ENCODE results near the gene ZNF778. TPM values are rescaled to one million over a fixed set of nuclear protein-coding genes. Genes with fewer than 3 reads are reported as not detected.
A peak's percentile ranks its signal among the peaks of the same experiment; 100 is the strongest.

Gene ZNF778
- total RNA-seq, result 10 to 100 TPM in 2 of 4 donors, 1 to 10 TPM in 2; 5.7 to 22.8 (median 13.4) TPM

DNA sequence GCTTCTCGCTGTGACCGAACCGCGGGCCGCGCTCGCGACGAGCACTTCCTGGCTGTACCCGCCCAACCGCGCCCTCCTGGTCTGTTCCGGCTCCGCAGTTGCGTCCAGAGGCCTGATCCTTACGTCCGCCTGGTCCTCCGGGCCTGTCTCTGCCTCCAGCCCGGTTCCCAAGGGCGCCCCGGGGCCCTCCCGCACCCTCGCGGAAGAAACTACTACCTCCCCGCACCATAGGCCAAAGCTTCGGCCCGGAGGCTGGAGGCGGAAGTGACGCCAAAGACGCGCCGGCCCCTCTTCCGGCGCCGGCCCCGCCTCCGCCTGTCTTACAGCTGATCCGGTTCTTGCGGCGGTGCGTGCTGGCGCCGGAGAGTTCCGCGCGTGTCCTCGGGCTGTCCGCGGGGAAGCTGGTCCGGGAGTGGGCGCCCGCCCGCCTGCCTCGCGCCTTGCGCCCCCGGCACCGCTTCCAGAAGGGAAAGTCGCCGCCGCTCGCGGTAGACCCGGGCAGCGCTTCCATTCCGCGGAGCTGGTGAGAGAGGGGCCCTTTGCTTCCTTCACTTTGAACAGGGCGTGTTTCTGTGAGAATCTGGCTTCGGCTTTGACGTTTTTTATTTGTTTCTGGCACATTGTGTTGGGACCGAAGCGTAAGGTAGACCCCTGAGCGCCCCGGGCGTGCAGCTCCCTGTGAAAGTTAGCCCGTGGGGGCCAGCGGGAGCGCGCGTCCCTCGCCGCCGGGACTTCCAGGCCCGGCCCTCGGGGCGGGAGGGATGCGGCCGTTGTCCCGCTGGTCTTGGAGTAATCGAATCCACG lies at the start of gene ZNF778:
TSS of gene ZNF778 (plus strand) at position 316 of the 804 bp plus-strand sequence. CDS start 3,425 bp downstream, outside the sequence.
- peak; percentile 83 for ATAC-seq (ENCODE audit: low FRiP score)
- peak; percentile 38 for DNase-seq (ENCODE audit: low spot score)
- TF ChIP-seq, protein P1, sequence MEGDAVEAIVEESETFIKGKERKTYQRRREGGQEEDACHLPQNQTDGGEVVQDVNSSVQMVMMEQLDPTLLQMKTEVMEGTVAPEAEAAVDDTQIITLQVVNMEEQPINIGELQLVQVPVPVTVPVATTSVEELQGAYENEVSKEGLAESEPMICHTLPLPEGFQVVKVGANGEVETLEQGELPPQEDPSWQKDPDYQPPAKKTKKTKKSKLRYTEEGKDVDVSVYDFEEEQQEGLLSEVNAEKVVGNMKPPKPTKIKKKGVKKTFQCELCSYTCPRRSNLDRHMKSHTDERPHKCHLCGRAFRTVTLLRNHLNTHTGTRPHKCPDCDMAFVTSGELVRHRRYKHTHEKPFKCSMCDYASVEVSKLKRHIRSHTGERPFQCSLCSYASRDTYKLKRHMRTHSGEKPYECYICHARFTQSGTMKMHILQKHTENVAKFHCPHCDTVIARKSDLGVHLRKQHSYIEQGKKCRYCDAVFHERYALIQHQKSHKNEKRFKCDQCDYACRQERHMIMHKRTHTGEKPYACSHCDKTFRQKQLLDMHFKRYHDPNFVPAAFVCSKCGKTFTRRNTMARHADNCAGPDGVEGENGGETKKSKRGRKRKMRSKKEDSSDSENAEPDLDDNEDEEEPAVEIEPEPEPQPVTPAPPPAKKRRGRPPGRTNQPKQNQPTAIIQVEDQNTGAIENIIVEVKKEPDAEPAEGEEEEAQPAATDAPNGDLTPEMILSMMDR (IDR thresholded peaks at IDR 0.05), result no peak

DNA sequence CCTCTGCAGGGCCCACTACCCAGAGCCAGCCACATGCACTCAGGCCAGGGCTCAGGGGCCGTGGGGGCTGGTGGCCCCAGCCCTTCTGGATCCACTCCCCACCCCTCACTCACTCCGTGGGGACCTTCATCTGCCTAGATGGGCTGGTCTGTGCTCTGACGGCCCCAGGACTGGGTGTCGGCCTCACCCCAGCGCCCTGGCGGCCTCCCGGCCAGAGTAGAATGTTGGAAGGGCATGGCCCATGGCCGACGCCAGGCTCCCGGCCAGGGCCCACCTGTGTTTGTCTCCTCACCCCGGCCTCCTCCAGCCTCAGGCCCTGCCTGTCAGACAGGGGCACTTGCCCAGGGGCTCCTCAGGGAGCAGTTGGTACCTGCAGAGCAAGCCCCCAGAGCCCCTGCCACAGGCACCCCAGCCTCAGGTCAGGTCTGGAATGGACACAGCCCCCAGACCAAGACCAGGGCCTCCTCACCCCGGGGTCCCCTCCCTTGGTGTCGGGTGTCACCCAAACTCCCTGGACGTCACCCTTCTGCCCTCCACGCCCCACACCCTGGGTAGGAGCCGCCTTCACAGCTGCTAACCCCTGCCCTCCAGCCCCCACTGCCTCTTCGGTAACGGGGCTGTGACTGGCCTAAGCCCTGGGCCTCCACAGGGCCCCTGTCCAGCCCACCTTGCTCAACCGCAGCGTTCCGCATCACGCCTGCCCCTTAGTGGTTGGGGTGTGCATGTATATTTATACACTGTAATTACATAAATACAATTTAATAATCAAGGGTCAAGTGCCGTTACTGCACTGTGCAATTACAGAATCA lies 48.9 kb upstream of the ZNF778 start:
- TF ChIP-seq, protein P1 (IDR thresholded peaks at IDR 0.05), result no peak
- ATAC-seq (ENCODE audit: low FRiP score), result no peak
- DNase-seq (ENCODE audit: low spot score), result no peak

DNA sequence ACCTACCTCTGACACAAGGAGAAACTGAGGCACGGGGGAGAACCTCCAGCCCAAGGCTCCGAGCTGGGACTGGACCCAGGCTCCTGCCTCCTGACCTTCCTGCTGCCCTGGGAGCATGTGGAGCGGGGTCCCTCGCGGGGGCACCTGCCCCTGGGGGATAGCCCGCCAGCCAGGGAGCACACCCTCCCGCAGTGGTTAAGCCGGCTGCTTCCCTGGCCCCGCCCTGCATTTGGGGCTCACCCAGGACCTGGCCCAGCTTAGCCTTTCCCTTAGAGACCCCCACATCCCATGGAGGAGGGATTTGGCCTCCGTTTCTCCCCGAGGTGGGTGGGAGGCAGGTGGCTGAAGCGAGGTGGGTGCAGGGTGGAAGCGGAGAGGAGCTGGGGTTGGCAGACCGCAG lies 47.7 kb upstream of the ZNF778 start:
- no peak for DNase-seq (ENCODE audit: low spot score)

DNA sequence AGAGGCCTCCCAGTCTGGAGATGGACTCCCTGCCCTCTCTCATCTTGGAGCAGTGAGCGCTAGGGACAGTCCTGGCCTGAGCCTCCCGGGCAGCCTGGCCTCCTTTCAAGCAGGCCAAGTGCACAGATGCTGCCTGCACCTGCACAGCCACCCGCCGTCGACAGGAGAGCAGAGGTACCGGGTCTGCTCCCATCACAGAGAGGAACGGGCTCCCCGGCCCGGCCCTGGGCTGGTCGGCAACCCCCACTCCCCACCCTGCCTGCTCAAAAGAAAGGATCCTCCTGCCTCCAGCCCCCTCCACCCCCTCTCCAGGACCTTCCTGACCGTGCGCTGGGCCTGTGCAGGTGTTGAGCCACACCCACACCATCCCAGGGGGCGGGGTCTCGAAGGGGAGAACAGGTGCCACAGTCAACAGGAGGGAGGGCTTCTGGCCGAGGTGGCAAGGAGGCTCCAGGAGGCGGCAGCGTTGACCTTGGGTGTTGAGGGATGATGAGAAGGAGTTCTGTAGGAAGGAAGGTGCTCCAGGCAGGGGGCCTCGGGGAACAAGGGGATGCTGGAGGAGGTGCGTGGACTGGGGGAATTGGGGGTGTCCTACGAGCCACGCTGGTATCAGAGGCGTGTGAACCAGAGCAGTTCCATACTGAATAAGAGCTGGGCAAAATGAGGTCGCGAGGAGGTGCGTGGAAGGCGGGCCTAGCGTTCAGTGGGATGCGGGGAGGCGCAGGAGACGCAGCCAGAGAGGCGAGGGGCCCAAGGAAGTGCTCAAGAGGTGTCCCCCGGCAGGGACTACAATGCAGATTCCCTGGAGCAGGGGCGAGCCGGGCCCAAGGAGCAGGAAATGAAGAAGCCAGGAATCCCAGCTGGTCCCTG lies 46.9 kb upstream of the ZNF778 start:
- no peak for DNase-seq (ENCODE audit: low spot score)
- no peak for ATAC-seq (ENCODE audit: low FRiP score)
- TF ChIP-seq, protein P1 (IDR thresholded peaks at IDR 0.05), result no peak

More for the DNA sequence above, 47.7 kb upstream of the ZNF778 start:
- ATAC-seq (ENCODE audit: low FRiP score), result no peak
- TF ChIP-seq, protein P1 (IDR thresholded peaks at IDR 0.05), result no peak

DNA sequence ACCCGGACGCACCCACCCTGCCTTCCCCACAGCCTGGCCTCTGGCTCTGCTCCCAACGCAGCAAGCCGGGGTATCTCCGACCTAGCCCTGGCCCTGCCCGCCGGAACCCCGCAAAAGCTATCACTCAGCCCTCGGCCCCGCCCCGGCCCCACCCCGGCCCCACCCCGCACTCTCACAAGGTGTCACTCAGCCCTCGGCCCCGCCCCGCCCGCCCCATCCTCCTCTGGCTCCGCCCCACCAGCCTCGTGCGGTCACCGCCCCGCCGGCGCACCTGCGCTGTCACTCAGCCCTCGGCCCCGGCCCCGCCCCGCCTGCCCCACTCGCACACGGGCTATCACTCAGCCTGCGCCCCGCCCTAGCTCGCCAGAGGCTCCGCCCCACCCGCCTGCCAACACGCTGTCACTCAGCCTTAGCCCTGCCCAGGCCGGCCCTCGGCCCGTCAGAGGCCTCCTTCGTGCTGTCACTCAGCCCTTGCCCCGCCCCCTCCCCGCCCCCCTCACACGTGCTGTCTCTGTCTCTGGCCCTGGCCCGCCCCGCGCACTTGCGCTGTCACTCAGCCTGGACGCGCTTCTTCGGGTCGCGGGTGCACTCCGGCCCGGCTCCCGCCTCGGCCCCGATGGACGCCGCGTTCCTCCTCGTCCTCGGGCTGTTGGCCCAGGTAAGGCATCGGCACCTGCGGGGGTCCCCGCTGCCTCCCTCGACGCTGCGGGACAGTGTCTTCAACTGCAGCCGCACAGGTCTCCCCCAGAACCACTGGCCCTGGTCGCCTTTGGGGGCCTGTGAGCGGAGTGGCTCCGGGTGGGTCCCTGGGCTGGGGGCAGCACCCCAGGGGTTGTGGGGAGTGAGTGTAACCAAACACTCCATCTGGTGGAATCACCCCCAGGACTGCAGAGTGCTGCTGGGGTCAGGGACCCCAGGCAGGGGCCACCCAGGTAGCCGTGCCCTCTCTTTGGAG lies 46.0 kb upstream of the ZNF778 start, which contains the start of gene CDH15:
TSS of gene CDH15 (plus strand) at position 533 of the 955 bp plus-strand sequence. CDS start at position 617, 84 bp downstream.
- ATAC-seq (ENCODE audit: low FRiP score) (peak; percentile 63), DNase-seq (ENCODE audit: low spot score) (peak; percentile 31)
- TF ChIP-seq, protein P1 (IDR thresholded peaks at IDR 0.05), result no peak

Data from omental fat pad (tissue), 4 donors.